ENCODE data around the gene NR6A1.

The NR6A1 gene

GRCh38 chr9:124765439-124765835, 5.7 kb downstream of the NR6A1 start:
- H3K4me3 ChIP-seq (ENCODE audit: low read length): no peak overlapping the region
- DNase-seq (ENCODE audit: low read depth): no peak
- TF ChIP-seq CTCF (conservative IDR thresholded peaks at IDR 0.05; ENCODE audit: low read length): no peak

- peak; percentile 50 for TF ChIP-seq CTCF (conservative IDR thresholded peaks at IDR 0.05; ENCODE audit: low read length)
- DNase-seq (ENCODE audit: low read depth): peak; percentile 31
- no peak overlapping the region for H3K4me3 ChIP-seq (ENCODE audit: low read length)
Observed at GRCh38 chr9:124764774-124765438, 6.2 kb downstream of the NR6A1 start.

GRCh38 chr9:124762633-124763032, 8.5 kb downstream of the NR6A1 start:
- no peak overlapping the region for H3K4me3 ChIP-seq (ENCODE audit: low read length)
- no peak for DNase-seq (ENCODE audit: low read depth)
- no peak for TF ChIP-seq CTCF (conservative IDR thresholded peaks at IDR 0.05; ENCODE audit: low read length)

GRCh38 chr9:124761710-124762109, 9.4 kb downstream of the NR6A1 start:
- no peak overlapping the region for H3K4me3 ChIP-seq (ENCODE audit: low read length)
- DNase-seq (ENCODE audit: low read depth): no peak

GRCh38 chr9:124761196-124761595, 9.9 kb downstream of the NR6A1 start:
- no peak for DNase-seq (ENCODE audit: low read depth)
- no peak for TF ChIP-seq CTCF (conservative IDR thresholded peaks at IDR 0.05; ENCODE audit: low read length)
- no peak overlapping the region for H3K4me3 ChIP-seq (ENCODE audit: low read length)

More at GRCh38 chr9:124761710-124762109, 9.4 kb downstream of the NR6A1 start:
- no peak for TF ChIP-seq CTCF (conservative IDR thresholded peaks at IDR 0.05; ENCODE audit: low read length)

- no peak for TF ChIP-seq CTCF (conservative IDR thresholded peaks at IDR 0.05; ENCODE audit: low read length)
- DNase-seq (ENCODE audit: low read depth): no peak
- H3K4me3 ChIP-seq (ENCODE audit: low read length): no peak overlapping the region
Observed at GRCh38 chr9:124760719-124761118, 10.4 kb downstream of the NR6A1 start.

GRCh38 chr9:124759327-124759726, 11.8 kb downstream of the NR6A1 start:
- H3K4me3 ChIP-seq (ENCODE audit: low read length): no peak overlapping the region
- DNase-seq (ENCODE audit: low read depth): no peak
- TF ChIP-seq CTCF (conservative IDR thresholded peaks at IDR 0.05; ENCODE audit: low read length): no peak

All from AG10803 (cell line).